ENCODE data around the gene TRAPPC3L. TPM values are rescaled to one million over a fixed set of nuclear protein-coding genes. Genes with fewer than 3 reads are reported as not detected.

Gene TRAPPC3L
- total and polyA plus RNA-seq, 4 donors: 0.36 to 1.8 (median 0.54) TPM

DNA sequence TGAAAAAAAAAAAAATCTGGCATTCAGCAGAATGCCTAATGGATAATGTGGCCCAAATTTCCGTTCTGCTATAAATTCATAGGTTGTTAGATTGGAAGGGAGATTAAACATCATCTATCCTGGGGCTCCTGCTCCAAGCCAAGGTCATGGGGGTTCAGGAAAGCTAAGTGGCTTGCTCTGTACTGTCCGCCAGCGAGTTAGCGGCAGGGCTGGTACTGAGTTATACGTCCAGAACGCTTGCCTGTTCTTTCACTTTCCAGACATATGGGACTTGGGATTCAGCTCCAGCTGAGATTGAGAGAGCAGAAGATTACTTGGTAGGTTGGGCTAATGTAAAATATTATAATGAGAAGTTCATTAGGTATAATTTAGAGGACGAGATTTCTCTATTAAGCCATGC is 26.7 kb upstream of the TRAPPC3L start:
- H3K4me3 ChIP-seq (ENCODE audit: low read length in 2 of 2): peak overlapping the region; percentile 39 to 80
- H3K36me3 ChIP-seq (ENCODE audit: control insufficient read depth in 1 of 2, insufficient read depth in 2 of 2, low read length in 1 of 2): no peaks in the 10 kb centered on the region
- H3K27ac ChIP-seq (ENCODE audit: low read depth in 1 of 2, low read length in 2 of 2): peak overlapping the region in 1 of 2 donors; percentile 45
- intact Hi-C loops (cut with DNase I): no loop called here
- ATAC-seq (ENCODE audit: low FRiP score) (no peak), DNase-seq (no peak)
- no peaks in the 10 kb centered on the region for H3K9me3 ChIP-seq (ENCODE audit: control insufficient read depth, low read length)
- H3K4me1 ChIP-seq (ENCODE audit: control insufficient read depth in 1 of 2, insufficient read depth in 2 of 2, low read length in 2 of 2): peaks cover 0 to 3% of the 10 kb centered on the region in 2 donors
- H3K27me3 ChIP-seq (ENCODE audit: control insufficient read depth in 1 of 2, insufficient read depth in 2 of 2, low read length in 1 of 2): no peaks in the 10 kb centered on the region
- WGBS, 2 donors: 2 to 4% methylated on average over 7 of the region's 7 CpGs

- no peaks in the 10 kb centered on the region for H3K9me3 ChIP-seq (ENCODE audit: control insufficient read depth, low read length)
- peak overlapping the region; percentile 49 to 79 for H3K27ac ChIP-seq (ENCODE audit: low read depth in 1 of 2, low read length in 2 of 2)
- intact Hi-C loops (cut with DNase I): no loop called here
- peak; percentile 71 for ATAC-seq (ENCODE audit: low FRiP score)
- no peaks in the 10 kb centered on the region for H3K36me3 ChIP-seq (ENCODE audit: control insufficient read depth in 1 of 2, insufficient read depth in 2 of 2, low read length in 1 of 2)
- peaks cover 0 to 3% of the 10 kb centered on the region in 2 donors for H3K4me1 ChIP-seq (ENCODE audit: control insufficient read depth in 1 of 2, insufficient read depth in 2 of 2, low read length in 2 of 2)
- H3K4me3 ChIP-seq (ENCODE audit: low read length in 2 of 2): peak overlapping the region; percentile 39 to 80
- H3K27me3 ChIP-seq (ENCODE audit: control insufficient read depth in 1 of 2, insufficient read depth in 2 of 2, low read length in 1 of 2): no peaks in the 10 kb centered on the region
- DNase-seq: no peak
- 0% methylated on average over 12 of the region's 12 CpGs for WGBS, 2 donors
Observed at GRCh38 chr6:116571683-116572000, 26.2 kb upstream of the TRAPPC3L start.

GRCh38 chr6:116570856-116571682 is 25.6 kb upstream of the TRAPPC3L start, which contains the start of gene RWDD1:
RWDD1 (plus strand) TSS chr6:116571504; CDS start chr6:116571583, 79 bp downstream.
- peak within 1 kb of the TSS; percentile 49 to 79 for H3K27ac ChIP-seq (ENCODE audit: low read depth in 1 of 2, low read length in 2 of 2)
- ATAC-seq (ENCODE audit: low FRiP score) (peak; percentile 100), DNase-seq (peak; percentile 99 to 100)
- intact Hi-C loops (cut with DNase I): no loop called here
- H3K4me3 ChIP-seq (ENCODE audit: low read length in 2 of 2): peak within 1 kb of the TSS; percentile 39 to 90
- H3K9me3 ChIP-seq (ENCODE audit: control insufficient read depth, low read length): no peaks in the 10 kb centered on the region
- WGBS, 2 donors: 0% methylated on average over 62 of the region's 62 CpGs
- H3K36me3 ChIP-seq (ENCODE audit: control insufficient read depth in 1 of 2, insufficient read depth in 2 of 2, low read length in 1 of 2): no peaks in the 10 kb centered on the region
- H3K4me1 ChIP-seq (ENCODE audit: control insufficient read depth in 1 of 2, insufficient read depth in 2 of 2, low read length in 2 of 2): peaks cover 0 to 3% of the 10 kb centered on the region in 2 donors
- H3K27me3 ChIP-seq (ENCODE audit: control insufficient read depth in 1 of 2, insufficient read depth in 2 of 2, low read length in 1 of 2): no peaks in the 10 kb centered on the region

- Histone ChIP-seq H3K4me1 (ENCODE audit: control insufficient read depth in 1 of 2, insufficient read depth in 2 of 2, low read length in 2 of 2) (peaks cover 0 to 3% of the 10 kb centered on the region in 2 donors), H3K4me3 (ENCODE audit: low read length in 2 of 2) (no peak overlapping the region), H3K27ac (ENCODE audit: low read depth in 1 of 2, low read length in 2 of 2) (no peak overlapping the region), H3K9me3 (ENCODE audit: control insufficient read depth, low read length) (no peaks in the 10 kb centered on the region), H3K27me3 (ENCODE audit: control insufficient read depth in 1 of 2, insufficient read depth in 2 of 2, low read length in 1 of 2) (no peaks in the 10 kb centered on the region), H3K36me3 (ENCODE audit: control insufficient read depth in 1 of 2, insufficient read depth in 2 of 2, low read length in 1 of 2) (no peaks in the 10 kb centered on the region)
- intact Hi-C loops (cut with DNase I): loop anchor here (2.0 to 10.0 kb wide), 2 partner anchors 50 to 284 kb away; no protein-coding TSS in a partner anchor
- no peak for DNase-seq
- no peak for ATAC-seq (ENCODE audit: low FRiP score)
- 71 to 72% methylated on average over 7 of the region's 7 CpGs for WGBS, 2 donors
Observed at GRCh38 chr6:116568821-116569755, 23.6 kb upstream of the TRAPPC3L start.

DNA sequence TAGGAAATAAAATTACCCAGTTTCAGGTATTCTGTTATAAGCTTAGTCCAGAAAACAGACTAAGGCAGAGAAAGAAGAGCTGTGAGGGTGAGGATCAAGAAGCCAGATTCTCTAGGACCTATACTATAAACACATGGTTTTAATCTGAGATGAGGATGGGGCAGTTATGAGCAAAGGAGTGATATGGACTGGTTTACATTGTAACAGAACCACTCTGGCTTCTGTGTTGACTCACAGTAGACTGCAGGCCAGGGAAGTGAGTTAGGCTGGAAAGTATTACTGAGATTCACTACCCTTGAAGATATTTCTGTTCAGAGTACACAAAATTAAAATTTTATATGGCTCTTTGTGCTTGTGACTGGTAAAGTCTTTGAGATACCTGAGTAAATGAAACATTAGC is 22.6 kb upstream of the TRAPPC3L start:
- intact Hi-C loops (cut with DNase I): loop anchor here (2.0 to 10.0 kb wide), 2 partner anchors 51 to 283 kb away; no protein-coding TSS in a partner anchor
- no peaks in the 10 kb centered on the region for H3K36me3 ChIP-seq (ENCODE audit: control insufficient read depth in 1 of 2, insufficient read depth in 2 of 2, low read length in 1 of 2)
- no peaks in the 10 kb centered on the region for H3K9me3 ChIP-seq (ENCODE audit: control insufficient read depth, low read length)
- H3K27me3 ChIP-seq (ENCODE audit: control insufficient read depth in 1 of 2, insufficient read depth in 2 of 2, low read length in 1 of 2): no peaks in the 10 kb centered on the region
- DNase-seq: no peak
- no peak overlapping the region for H3K4me3 ChIP-seq (ENCODE audit: low read length in 2 of 2)
- no peak overlapping the region for H3K27ac ChIP-seq (ENCODE audit: low read depth in 1 of 2, low read length in 2 of 2)
- peaks cover 0 to 3% of the 10 kb centered on the region in 2 donors for H3K4me1 ChIP-seq (ENCODE audit: control insufficient read depth in 1 of 2, insufficient read depth in 2 of 2, low read length in 2 of 2)
- no peak for ATAC-seq (ENCODE audit: low FRiP score)

GRCh38 chr6:116564921-116565872 is 19.7 kb upstream of the TRAPPC3L start:
- DNase-seq (peak; percentile 53 to 78), ATAC-seq (ENCODE audit: low FRiP score) (peak; percentile 49)
- Histone ChIP-seq H3K36me3 (ENCODE audit: control insufficient read depth in 1 of 2, insufficient read depth in 2 of 2, low read length in 1 of 2) (no peaks in the 10 kb centered on the region), H3K9me3 (ENCODE audit: control insufficient read depth, low read length) (no peaks in the 10 kb centered on the region), H3K27ac (ENCODE audit: low read depth in 1 of 2, low read length in 2 of 2) (no peak overlapping the region), H3K4me1 (ENCODE audit: control insufficient read depth in 1 of 2, insufficient read depth in 2 of 2, low read length in 2 of 2) (no peaks in the 10 kb centered on the region), H3K27me3 (ENCODE audit: control insufficient read depth in 1 of 2, insufficient read depth in 2 of 2, low read length in 1 of 2) (no peaks in the 10 kb centered on the region), H3K4me3 (ENCODE audit: low read length in 2 of 2) (peak overlapping the region; percentile 18 to 27)
- WGBS, 2 donors: 16 to 21% methylated on average over 42 of the region's 42 CpGs
- intact Hi-C loops (cut with DNase I): loop anchor here (10.0 kb wide), 1 partner anchor 280 kb away; no protein-coding TSS in a partner anchor

GRCh38 chr6:116564311-116564710 is 18.8 kb upstream of the TRAPPC3L start:
- no peaks in the 10 kb centered on the region for H3K4me1 ChIP-seq (ENCODE audit: control insufficient read depth in 1 of 2, insufficient read depth in 2 of 2, low read length in 2 of 2)
- 84 to 87% methylated on average over 7 of the region's 7 CpGs for WGBS, 2 donors
- no peak overlapping the region for H3K4me3 ChIP-seq (ENCODE audit: low read length in 2 of 2)
- no peak overlapping the region for H3K27ac ChIP-seq (ENCODE audit: low read depth in 1 of 2, low read length in 2 of 2)
- ATAC-seq (ENCODE audit: low FRiP score): no peak
- intact Hi-C loops (cut with DNase I): loop anchor here (10.0 kb wide), 1 partner anchor 280 kb away; no protein-coding TSS in a partner anchor
- no peaks in the 10 kb centered on the region for H3K27me3 ChIP-seq (ENCODE audit: control insufficient read depth in 1 of 2, insufficient read depth in 2 of 2, low read length in 1 of 2)
- no peak for DNase-seq
- no peaks in the 10 kb centered on the region for H3K36me3 ChIP-seq (ENCODE audit: control insufficient read depth in 1 of 2, insufficient read depth in 2 of 2, low read length in 1 of 2)
- no peaks in the 10 kb centered on the region for H3K9me3 ChIP-seq (ENCODE audit: control insufficient read depth, low read length)

- ATAC-seq (ENCODE audit: low FRiP score) (no peak), DNase-seq (no peak)
- Histone ChIP-seq H3K27ac (ENCODE audit: low read depth in 1 of 2, low read length in 2 of 2) (no peak overlapping the region), H3K9me3 (ENCODE audit: control insufficient read depth, low read length) (no peaks in the 10 kb centered on the region), H3K4me1 (ENCODE audit: control insufficient read depth in 1 of 2, insufficient read depth in 2 of 2, low read length in 2 of 2) (no peaks in the 10 kb centered on the region), H3K36me3 (ENCODE audit: control insufficient read depth in 1 of 2, insufficient read depth in 2 of 2, low read length in 1 of 2) (no peaks in the 10 kb centered on the region), H3K4me3 (ENCODE audit: low read length in 2 of 2) (no peak overlapping the region), H3K27me3 (ENCODE audit: control insufficient read depth in 1 of 2, insufficient read depth in 2 of 2, low read length in 1 of 2) (no peaks in the 10 kb centered on the region)
- 93 to 95% methylated on average over 9 of the region's 9 CpGs for WGBS, 2 donors
- intact Hi-C loops (cut with DNase I): loop anchor here (10.0 kb wide), 1 partner anchor 279 kb away; no protein-coding TSS in a partner anchor
Observed at GRCh38 chr6:116563830-116564229, 18.3 kb upstream of the TRAPPC3L start.

Measured in aorta (tissue), 5 donors.